RWPE2 (cell line): Measurements from ENCODE around the gene ZNF507.

Source experiments
- ATAC-seq: fragments of 200-7000 bp; cut with Tn5 transposase; 3 replicates; pipeline ENCODE4 v1.9.1; 2021; ENCODE audit warnings: low read depth
- DNase-seq: peaks from one replicate; pipeline ENCODE4 v3.0.0-alpha.2; 2020; ENCODE audit warnings: low spot score
- H3K27ac ChIP-seq: fragments of 450-650 bp; 2 replicates; pipeline ENCODE4 v1.5.1; 2017; ENCODE audit warnings: mild to moderate bottlenecking; ENCODE audit not compliant: poor library complexity, severe bottlenecking
- H3K27me3 ChIP-seq: fragments of 250-450 bp; sonication (Bioruptor Pico); 2 replicates; pipeline ENCODE4 v1.5.1; 2021; ENCODE audit warnings: mild to moderate bottlenecking, moderate library complexity; ENCODE audit not compliant: insufficient read depth, poor library complexity, severe bottlenecking
- H3K36me3 ChIP-seq: fragments of 250-450 bp; sonication (Bioruptor Pico); 2 replicates; pipeline ENCODE4 v1.5.1; 2020; ENCODE audit warnings: low read depth, mild to moderate bottlenecking, moderate library complexity
- H3K4me1 ChIP-seq: fragments of 250-450 bp; sonication (Bioruptor Pico); 2 replicates; pipeline ENCODE4 v1.5.1; 2021; ENCODE audit warnings: mild to moderate bottlenecking, moderate library complexity; ENCODE audit not compliant: insufficient read depth, poor library complexity, severe bottlenecking
- H3K4me3 ChIP-seq: fragments of 250-450 bp; sonication (Bioruptor Pico); 2 replicates; pipeline ENCODE4 v1.5.1; 2021; ENCODE audit warnings: mild to moderate bottlenecking, moderate library complexity; ENCODE audit not compliant: severe bottlenecking
- H3K9me3 ChIP-seq: fragments of 250-450 bp; sonication (Bioruptor Pico); 2 replicates; pipeline ENCODE4 v1.5.1; 2021; ENCODE audit warnings: mild to moderate bottlenecking, moderate library complexity; ENCODE audit not compliant: severe bottlenecking
- TF ChIP-seq, protein P1 (sequence below): fragments of 450-650 bp; IDR thresholded peaks from one replicate; pipeline ENCODE4 v1.5.1; 2017; ENCODE audit warnings: mild to moderate bottlenecking, moderate library complexity; ENCODE audit not compliant: poor library complexity, severe bottlenecking

Gene ZNF507

DNA sequence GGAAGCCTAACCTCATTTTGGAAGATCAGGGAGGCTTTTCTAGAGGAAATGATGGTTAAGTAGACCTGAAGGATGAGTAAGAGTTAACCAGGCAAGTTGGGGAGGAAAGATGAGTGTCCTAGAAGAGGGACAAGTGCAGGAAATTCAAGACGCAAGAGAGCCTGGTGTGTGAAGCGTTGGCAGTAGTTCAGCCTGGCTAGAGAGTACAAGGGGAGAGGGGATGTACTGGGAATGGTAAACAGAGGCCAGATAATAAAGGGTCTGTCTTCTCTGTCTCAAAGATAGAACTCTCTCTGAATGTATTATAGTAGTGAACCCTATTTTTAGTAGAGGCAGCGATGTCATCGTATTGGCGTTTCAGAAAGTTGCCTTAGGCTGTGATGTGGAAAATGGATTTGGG, 69.8 kb downstream of the ZNF507 start:
- Histone ChIP-seq H3K4me1 (no peaks in the 10 kb centered on the region), H3K4me3 (no peak overlapping the region), H3K9me3 (no peaks in the 10 kb centered on the region), H3K27me3 (no peaks in the 10 kb centered on the region), H3K36me3 (peaks cover 25% of the 10 kb centered on the region), H3K27ac (no peak overlapping the region)
- ATAC-seq (no peak), DNase-seq (no peak)
- TF ChIP-seq, protein P1, sequence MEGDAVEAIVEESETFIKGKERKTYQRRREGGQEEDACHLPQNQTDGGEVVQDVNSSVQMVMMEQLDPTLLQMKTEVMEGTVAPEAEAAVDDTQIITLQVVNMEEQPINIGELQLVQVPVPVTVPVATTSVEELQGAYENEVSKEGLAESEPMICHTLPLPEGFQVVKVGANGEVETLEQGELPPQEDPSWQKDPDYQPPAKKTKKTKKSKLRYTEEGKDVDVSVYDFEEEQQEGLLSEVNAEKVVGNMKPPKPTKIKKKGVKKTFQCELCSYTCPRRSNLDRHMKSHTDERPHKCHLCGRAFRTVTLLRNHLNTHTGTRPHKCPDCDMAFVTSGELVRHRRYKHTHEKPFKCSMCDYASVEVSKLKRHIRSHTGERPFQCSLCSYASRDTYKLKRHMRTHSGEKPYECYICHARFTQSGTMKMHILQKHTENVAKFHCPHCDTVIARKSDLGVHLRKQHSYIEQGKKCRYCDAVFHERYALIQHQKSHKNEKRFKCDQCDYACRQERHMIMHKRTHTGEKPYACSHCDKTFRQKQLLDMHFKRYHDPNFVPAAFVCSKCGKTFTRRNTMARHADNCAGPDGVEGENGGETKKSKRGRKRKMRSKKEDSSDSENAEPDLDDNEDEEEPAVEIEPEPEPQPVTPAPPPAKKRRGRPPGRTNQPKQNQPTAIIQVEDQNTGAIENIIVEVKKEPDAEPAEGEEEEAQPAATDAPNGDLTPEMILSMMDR: no peak

DNA sequence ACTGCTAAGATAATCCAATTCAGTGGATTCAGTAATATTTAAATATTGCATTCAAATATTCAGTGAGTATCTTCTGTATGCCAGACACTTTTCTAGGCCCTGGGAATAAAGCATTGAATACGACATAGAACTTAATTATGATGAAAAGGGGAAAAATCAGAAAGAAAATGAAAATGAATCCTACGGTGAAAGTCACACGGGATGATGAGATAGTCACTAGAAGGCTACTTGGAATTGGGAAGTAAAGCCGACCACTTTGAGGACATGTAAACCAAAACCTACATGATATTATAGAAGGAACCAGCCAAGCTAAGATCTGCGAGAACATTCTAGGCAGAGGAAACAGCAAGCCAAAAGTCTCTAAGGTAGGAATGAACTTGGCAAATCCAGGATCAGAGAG, 70.3 kb downstream of the ZNF507 start:
- TF ChIP-seq, protein P1: no peak
- H3K27me3 ChIP-seq: no peaks in the 10 kb centered on the region
- no peak for DNase-seq
- H3K36me3 ChIP-seq: peaks cover 21% of the 10 kb centered on the region
- no peaks in the 10 kb centered on the region for H3K9me3 ChIP-seq
- ATAC-seq: no peak
- no peak overlapping the region for H3K4me3 ChIP-seq
- H3K4me1 ChIP-seq: no peaks in the 10 kb centered on the region
- H3K27ac ChIP-seq: no peak overlapping the region

DNA sequence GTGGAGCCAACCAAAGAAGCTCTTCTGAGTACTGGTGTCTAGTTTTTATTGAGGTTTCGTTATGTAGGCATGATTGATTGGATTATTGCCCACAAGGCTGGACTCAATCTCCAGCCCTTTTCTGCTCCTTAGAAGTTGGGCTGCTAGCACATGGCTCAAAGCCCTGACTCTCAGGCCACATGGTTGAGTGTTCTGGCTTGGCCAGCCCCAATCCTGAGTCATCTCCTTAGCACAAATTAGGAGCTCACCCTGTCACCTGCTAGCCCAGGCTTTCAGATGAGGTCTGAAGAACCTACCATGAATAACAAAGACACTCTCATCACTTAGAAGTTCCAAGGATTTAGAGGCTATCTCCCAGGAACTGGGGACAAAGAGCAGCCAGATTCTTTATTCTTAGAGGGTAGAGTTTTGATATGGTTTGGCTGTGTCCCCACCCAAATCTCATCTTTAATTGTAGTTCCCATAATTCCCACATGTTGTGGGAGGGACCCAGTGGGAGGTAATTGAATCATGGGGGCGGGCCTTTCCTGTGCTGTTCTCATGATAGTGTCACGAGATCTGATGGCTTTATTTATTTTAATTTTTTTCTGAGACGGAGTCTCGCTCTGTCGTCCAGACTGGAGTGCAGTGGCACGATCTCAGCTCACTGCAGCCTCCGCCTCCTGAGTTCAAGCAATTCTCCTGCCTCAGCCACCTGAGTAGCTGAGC, 71.5 kb downstream of the ZNF507 start:
- Histone ChIP-seq H3K4me3 (no peak overlapping the region), H3K27ac (no peak overlapping the region), H3K9me3 (no peaks in the 10 kb centered on the region), H3K36me3 (peaks cover 9% of the 10 kb centered on the region), H3K4me1 (no peaks in the 10 kb centered on the region), H3K27me3 (no peaks in the 10 kb centered on the region)
- ATAC-seq (no peak), DNase-seq (no peak)
- TF ChIP-seq, protein P1: no peak

DNA sequence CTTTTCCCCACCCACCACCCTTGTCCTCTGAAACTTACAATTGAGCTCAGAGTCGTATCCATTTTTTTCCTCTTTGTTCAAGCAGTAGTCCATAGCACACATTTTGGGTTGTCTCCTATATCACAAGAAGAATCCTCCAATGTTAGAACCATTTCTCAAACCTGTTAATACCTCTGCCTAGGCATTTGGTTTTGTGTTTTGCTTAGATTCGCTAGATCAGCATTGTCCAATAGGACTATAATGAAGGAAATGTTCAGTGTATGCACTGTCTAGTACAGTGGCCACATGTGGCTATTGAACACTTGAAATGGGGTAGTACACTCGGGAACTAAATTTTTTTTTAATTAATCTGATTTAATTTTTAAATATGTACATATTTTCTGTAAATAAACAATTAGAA, 72.7 kb downstream of the ZNF507 start:
- Histone ChIP-seq H3K27ac (no peak overlapping the region), H3K4me3 (no peak overlapping the region)
- ATAC-seq: no peak

More for the DNA sequence above, 72.7 kb downstream of the ZNF507 start:
- DNase-seq: no peak
- TF ChIP-seq, protein P1: no peak
- H3K9me3 ChIP-seq: no peaks in the 10 kb centered on the region
- H3K36me3 ChIP-seq: 0 out of 2 replicates have a peak, but pooled peaks cover 4% of the 10 kb centered on the region
- no peaks in the 10 kb centered on the region for H3K4me1 ChIP-seq
- no peaks in the 10 kb centered on the region for H3K27me3 ChIP-seq
